K562 (cell line): Measurements from ENCODE around the gene SOCS2. TPM values are rescaled to one million over a fixed set of nuclear protein-coding genes. Genes with fewer than 3 reads are reported as not detected.

ENCODE experiments used
- ATAC-seq: fragments of 200-7000 bp; cut with Tn5 transposase; 3 replicates; pipeline ENCODE4 v1.9.1; 2020; ENCODE audit warnings: moderate library complexity
- BruUV-seq: library from RNA; stranded (reverse); fragments of 400-500 nt; replicated peaks from 2 replicates; lab custom pipeline; 2021; lab: Mats Ljungman, UMichigan
- CTCF ChIA-PET: fragments of 300-600 bp; formaldehyde crosslinking; extraction: SDS; loops from one replicate; lab custom pipeline; 2021; ENCODE audit warnings: low intra/inter-chr PET ratio; lab: Yijun Ruan, JAX
- POLR2A ChIA-PET: fragments of 300-600, 350-650 bp; sonication (Branson Sonifier 250); formaldehyde crosslinking; extraction: SDS; loops from one replicate; lab custom pipeline; 2021; ENCODE audit warnings: antibody characterized with exemption, inconsistent platforms; lab: Yijun Ruan, JAX
- DNase-seq, 4 experiments: peaks; one replicate each; pipeline versions ENCODE4 v3.0.0 to v3.0.0-alpha.2; 2011 to 2018; ENCODE audit warnings: low spot score in 3 of 4, mixed read lengths in 3 of 4; ENCODE audit errors: extremely low read depth in 1 of 4
- FAIRE-seq: peaks from 2 replicates; lab custom pipeline; 2011; peaks lifted over from hg19 to GRCh38; lab: Jason Lieb, UNC
- H2AFZ ChIP-seq: 2 replicates; pipeline ENCODE4 v1.6.0; 2011; ENCODE audit warnings: low read depth, low read length, control low read depth, inconsistent platforms
- H3K27ac ChIP-seq: fragments of 200-600 bp; 3 replicates; pipeline ENCODE4 v1.8.0; 2011; ENCODE audit warnings: low read depth, mild to moderate bottlenecking, control low read depth, inconsistent platforms, low read length, moderate library complexity, mixed read lengths; ENCODE audit errors: extremely low read depth
- H3K27me3 ChIP-seq, 2 experiments: fragments of 300-600 bp in 1 of 2; 2 replicates in 1 of 2; 3 replicates in 1 of 2; pipeline versions ENCODE4 v1.6.0 to v1.8.0; 2011; ENCODE audit warnings: inconsistent platforms in 2 of 2, low read length in 2 of 2, mild to moderate bottlenecking in 1 of 2, mixed read lengths in 1 of 2, moderate library complexity in 1 of 2; ENCODE audit not compliant: control insufficient read depth in 2 of 2, insufficient read depth in 2 of 2
- H3K36me3 ChIP-seq: fragments of 300-600 bp; 3 replicates; pipeline ENCODE4 v1.8.0; 2011; ENCODE audit warnings: mild to moderate bottlenecking, low read length, inconsistent platforms; ENCODE audit not compliant: control insufficient read depth, insufficient read depth
- H3K4me1 ChIP-seq, 2 experiments: fragments of 200-600 bp in 1 of 2; replicated peaks in 1 of 2; 2 replicates in 1 of 2; 3 replicates in 1 of 2; pipeline versions ENCODE4 v1.5.1 to v1.8.0; 2011; ENCODE audit warnings: inconsistent platforms in 2 of 2, low read length in 2 of 2, mild to moderate bottlenecking in 1 of 2, mixed read lengths in 1 of 2, moderate library complexity in 1 of 2; ENCODE audit not compliant: control insufficient read depth in 2 of 2, insufficient read depth in 2 of 2
- H3K4me2 ChIP-seq: 2 replicates; pipeline ENCODE4 v1.6.1; 2011; ENCODE audit warnings: low read length, control low read depth, inconsistent platforms, mixed read lengths; ENCODE audit not compliant: insufficient read depth
- H3K4me3 ChIP-seq: fragments of 200-600 bp; sonication (generic), shearing (Covaris generic); 2 replicates; pipeline ENCODE4 v1.5.1; 2016; ENCODE audit warnings: control low read depth, inconsistent platforms
- H3K79me2 ChIP-seq: fragments of 200-600 bp; 3 replicates; pipeline ENCODE4 v1.8.0; 2011; ENCODE audit warnings: low read length, inconsistent platforms; ENCODE audit not compliant: control insufficient read depth, insufficient read depth
- H3K9ac ChIP-seq, 2 experiments: 2 replicates each; pipeline versions ENCODE4 v1.6.0 to v1.6.1; 2011; ENCODE audit warnings: low read depth in 2 of 2, low read length in 2 of 2, control low read depth in 1 of 2, inconsistent platforms in 1 of 2, mild to moderate bottlenecking in 1 of 2, mixed read lengths in 1 of 2; ENCODE audit not compliant: insufficient read depth in 1 of 2
- H3K9me1 ChIP-seq: one replicate; pipeline ENCODE4 v1.6.0; 2011; ENCODE audit warnings: inconsistent platforms, mild to moderate bottlenecking, low read length, moderate library complexity; ENCODE audit not compliant: control insufficient read depth, insufficient read depth
- H3K9me3 ChIP-seq: replicated peaks from 2 replicates; pipeline ENCODE4 v1.5.1; 2011; ENCODE audit warnings: low read depth, low read length, inconsistent platforms; ENCODE audit not compliant: control insufficient read depth, insufficient read depth
- H4K20me1 ChIP-seq: replicated peaks from 2 replicates; pipeline ENCODE4 v1.6.1; 2011; ENCODE audit warnings: low read length, inconsistent platforms, mixed read lengths; ENCODE audit not compliant: control insufficient read depth, insufficient read depth
- ARID3A ChIP-seq: IDR thresholded peaks from 2 replicates; pipeline ENCODE4 v1.6.1; 2012; ENCODE audit warnings: low read depth, low read length, improper control_type of control experiment, borderline replicate concordance
- CBFA2T2 ChIP-seq: fragments of 450-650 bp; conservative IDR thresholded peaks from 2 replicates; pipeline ENCODE4 v1.6.1; 2017; ENCODE audit warnings: mild to moderate bottlenecking
- CTCF ChIP-seq, 3 experiments: IDR thresholded peaks in 2 of 3; conservative IDR thresholded peaks in 1 of 3; 2 replicates each; pipeline ENCODE4 v1.5.1; 2011 to 2012; ENCODE audit warnings: low read length in 3 of 3, mild to moderate bottlenecking in 3 of 3, control low read depth in 2 of 3, improper control_type of control experiment in 1 of 3, inconsistent platforms in 1 of 3, low read depth in 1 of 3, mixed read lengths in 1 of 3, moderate library complexity in 1 of 3; ENCODE audit not compliant: insufficient read depth in 2 of 3
- ETV6 ChIP-seq, 3 experiments: fragments of 150-350 bp in 1 of 3; sonication (generic) in 1 of 3; formaldehyde crosslinking in 1 of 3; IDR thresholded peaks; 2 replicates each; pipeline versions ENCODE4 v1.6.1 to v1.8.0; 2014 to 2022; ENCODE audit warnings: borderline replicate concordance in 2 of 3, low read depth in 2 of 3, antibody characterized with exemption in 1 of 3, low read length in 1 of 3, mild to moderate bottlenecking in 1 of 3, missing genetic modification reagents in 1 of 3
- HMGXB4 ChIP-seq: sonication (generic); formaldehyde crosslinking; IDR thresholded peaks from 2 replicates; pipeline ENCODE4 v1.8.1; 2023; ENCODE audit warnings: mild to moderate bottlenecking, missing genetic modification reagents
- ILF3 ChIP-seq: fragments of 450-650 bp; IDR thresholded peaks from 2 replicates; pipeline ENCODE4 v1.6.1; 2018; ENCODE audit warnings: antibody characterized with exemption, mild to moderate bottlenecking, moderate library complexity, borderline replicate concordance
- MAFF ChIP-seq: IDR thresholded peaks from 2 replicates; pipeline ENCODE4 v1.6.1; 2012; ENCODE audit warnings: low read length, improper control_type of control experiment
- PATZ1 ChIP-seq: fragments of 250-450 bp; sonication (Bioruptor Pico); IDR thresholded peaks from 2 replicates; pipeline ENCODE4 v1.5.0; 2020; ENCODE audit warnings: mild to moderate bottlenecking, borderline replicate concordance
- PTTG1 ChIP-seq: fragments of 450-650 bp; IDR thresholded peaks from 2 replicates; pipeline ENCODE4 v1.6.1; 2016; ENCODE audit warnings: low read depth, mild to moderate bottlenecking, missing genetic modification characterization, missing compliant biosample characterization
- SETDB1 ChIP-seq: IDR thresholded peaks from one replicate; pipeline ENCODE4 v1.6.1; 2012; ENCODE audit warnings: low read length, control low read depth, inconsistent platforms
- SMARCB1 ChIP-seq: IDR thresholded peaks from 2 replicates; pipeline ENCODE4 v1.6.1; 2011; ENCODE audit warnings: improper control_type of control experiment, low read depth; ENCODE audit not compliant: insufficient read length
- TFAM ChIP-seq: fragments of 250-450 bp; sonication (Bioruptor Pico); conservative IDR thresholded peaks from 2 replicates; pipeline ENCODE4 v1.5.0; 2021; ENCODE audit warnings: mild to moderate bottlenecking, moderate library complexity
- ZNF507 ChIP-seq: conservative IDR thresholded peaks from 2 replicates; pipeline ENCODE4 v1.6.1; 2017; ENCODE audit warnings: missing genetic modification characterization, missing compliant biosample characterization
- ZSCAN29 ChIP-seq: fragments of 450-650 bp; IDR thresholded peaks from 2 replicates; pipeline ENCODE4 v1.6.1; 2017
- WGBS: fragments of 100-300 bp; shearing (Covaris generic); methylation state at CpG from one replicate; pipeline ENCODE4 v1.1.6; 2016; ENCODE audit warnings: low coverage, mixed read lengths; ENCODE audit not compliant: insufficient coverage; ENCODE audit errors: missing lambda C conversion rate; 5-methylcytosine and 5-hydroxymethylcytosine counted together
- in situ Hi-C: fragments of 300-500 bp; cut with MboI; formaldehyde crosslinking; loops from 4 replicates; pipeline ENCODE4 v1.15.0; 2018; ENCODE audit warnings: inconsistent platforms, mixed read lengths
- intact Hi-C: fragments of 100-400 bp; cut with micrococcal nuclease; formaldehyde crosslinking; loops from 2 replicates; pipeline ENCODE4 v1.14.2; 2022
- polyA plus RNA-seq, 8 experiments: library from polyadenylated mRNA; depleted of rRNA in 4 of 8; stranded (reverse) in 5 of 8; unstranded in 3 of 8; fragments of >200 nt; fragmentation: Nextera tagmentation in 2 of 8; fragmentation: Illumina TruSeq in 1 of 8; extraction: Ambion mirVana in 2 of 8; extraction: Trizol in 1 of 8; gene quantifications; 2 replicates each; pipeline versions ENCODE4 v1.2.1 to v1.2.3, GENCODE V29; 2011 to 2014; ENCODE audit warnings: inconsistent platforms in 1 of 8, missing spikeins in 1 of 8
- total RNA-seq, 7 experiments: library from RNA; depleted of rRNA in 6 of 7; stranded (reverse); fragments of >200 nt in 6 of 7; fragmentation: Illumina TruSeq in 2 of 7; extraction: Trizol in 2 of 7; gene quantifications; 2 replicates each; pipeline versions ENCODE4 v1.2.1 to v1.2.3, GENCODE V29; 2011 to 2021; ENCODE audit warnings: low replicate concordance in 1 of 7

Gene SOCS2
- total and polyA plus RNA-seq, 9 of the 15 experiments (the other 6 are each of a cell fraction or from before 2014, with no cell fraction given): 37.0 to 162 (median 98.7) TPM

GRCh38 chr12:93567174-93567573, 5.3 kb upstream of the SOCS2 start:
- Histone ChIP-seq H4K20me1 (no peaks in the 10 kb centered on the region), H2AFZ (no peak overlapping the region), H3K27ac (no peak overlapping the region), H3K9me3 (no peaks in the 10 kb centered on the region), H3K9ac (no peak overlapping the region), H3K27me3 (no peaks in the 10 kb centered on the region), H3K36me3 (peaks cover 28% of the 10 kb centered on the region; the same call in 2 of the 3 replicates), H3K4me2 (no peak overlapping the region), H3K4me1 (peaks cover 18 to 35% of the 10 kb centered on the region in 2 experiments), H3K9me1 (no peaks in the 10 kb centered on the region), H3K4me3 (no peak overlapping the region), H3K79me2 (peaks cover 21% of the 10 kb centered on the region)
- POLR2A ChIA-PET: interaction anchor here (0.6 to 0.9 kb wide), 3 partner anchors 24 to 199 kb away, joined by 3 to 4 read pairs (median 3); no protein-coding TSS in a partner anchor
- no TSS peak for BruUV-seq
- intact Hi-C loops (loop anchor here (5.0 to 10.0 kb wide), 3 partner anchors 40 to 572 kb away; no protein-coding TSS in a partner anchor), in situ Hi-C loops (no loop called here)
- no peak for DNase-seq
- ATAC-seq: no peak
- WGBS: 73% methylated on average over 3 of the region's 3 CpGs
- CTCF ChIA-PET: no interaction called here
- no peak for FAIRE-seq
- no peak for TF ChIP-seq CBFA2T2
- no peak for TF ChIP-seq ETV6 (IDR thresholded peaks at IDR 0.05; ENCODE audit: borderline replicate concordance in 1 of 2, low read depth in 2 of 2, low read length in 1 of 2)
- TF ChIP-seq ETV6 (CRISPR knock-in tag; IDR thresholded peaks at IDR 0.05; ENCODE audit: borderline replicate concordance): no peak
- no peak for TF ChIP-seq SETDB1
- TF ChIP-seq ZSCAN29: no peak
- no peak for TF ChIP-seq MAFF
- no peak for TF ChIP-seq CTCF (IDR thresholded peaks at IDR 0.05 in 2 of 3, conservative IDR thresholded peaks at IDR 0.05 in 1 of 3; ENCODE audit: insufficient read depth in 2 of 3, low read depth in 1 of 3, low read length in 3 of 3)
- TF ChIP-seq TFAM: no peak
- no peak for TF ChIP-seq PTTG1 (tag)
- no peak for TF ChIP-seq SMARCB1
- TF ChIP-seq ARID3A: no peak
- TF ChIP-seq PATZ1 (CRISPR knock-in tag): no peak
- TF ChIP-seq ZNF507 (tag): no peak
- no peak for TF ChIP-seq HMGXB4
- no peak for TF ChIP-seq ILF3
